H1 (cell line): ENCODE data around the gene TRAP1. TPM values are rescaled to one million over a fixed set of nuclear protein-coding genes. Genes with fewer than 3 reads are reported as not detected.

Source experiments
- CTCF ChIA-PET: fragments of 300-600 bp; sonication (Branson Sonifier 250); formaldehyde crosslinking; loops from one replicate; lab custom pipeline; 2021; ENCODE audit not compliant: partially characterized antibody; lab: Charles Lee
- POLR2A ChIA-PET: fragments of 300-600 bp; sonication (Branson Sonifier 250); formaldehyde crosslinking; loops from one replicate; lab custom pipeline; 2021; ENCODE audit warnings: inconsistent platforms; ENCODE audit not compliant: partially characterized antibody; lab: Charles Lee
- DNase-seq, 2 experiments: peaks; one replicate each; pipeline versions ENCODE4 v3.0.0 to v3.0.0-alpha.2; 2010 to 2022; ENCODE audit warnings: low spot score in 2 of 2, low read depth in 1 of 2, mixed read lengths in 1 of 2
- FAIRE-seq: peaks from 2 replicates; lab custom pipeline; 2011; peaks lifted over from hg19 to GRCh38; lab: Jason Lieb, UNC
- H2AFZ ChIP-seq: 2 replicates; pipeline ENCODE4 v1.8.1; 2012; ENCODE audit warnings: low read length, inconsistent platforms
- H2AK5ac ChIP-seq: 2 replicates; pipeline ENCODE4 v1.6.1; 2013; ENCODE audit warnings: low read depth, low read length
- H2BK120ac ChIP-seq: replicated peaks from 2 replicates; pipeline ENCODE3; 2013; ENCODE audit warnings: low read depth, low read length, inconsistent platforms
- H2BK12ac ChIP-seq: 2 replicates; pipeline ENCODE4 v1.6.1; 2013; ENCODE audit warnings: low read depth, low read length
- H2BK15ac ChIP-seq: 2 replicates; pipeline ENCODE4 v1.6.1; 2013; ENCODE audit warnings: low read length
- H2BK20ac ChIP-seq: 2 replicates; pipeline ENCODE4 v1.6.1; 2013; ENCODE audit warnings: low read length
- H2BK5ac ChIP-seq: 2 replicates; pipeline ENCODE4 v1.6.1; 2013; ENCODE audit warnings: low read depth, low read length
- H3K14ac ChIP-seq: 2 replicates; pipeline ENCODE4 v1.6.1; 2013; ENCODE audit warnings: inconsistent platforms; ENCODE audit not compliant: insufficient read length
- H3K18ac ChIP-seq: 2 replicates; pipeline ENCODE4 v1.6.1; 2013; ENCODE audit warnings: low read length; ENCODE audit errors: extremely low read depth
- H3K23ac ChIP-seq: 2 replicates; pipeline ENCODE4 v1.6.1; 2013; ENCODE audit warnings: inconsistent platforms; ENCODE audit not compliant: insufficient read length
- H3K23me2 ChIP-seq: 2 replicates; pipeline ENCODE4 v1.6.1; 2013; ENCODE audit warnings: low read depth, low read length
- H3K27ac ChIP-seq: 2 replicates; pipeline ENCODE4 v1.6.1; 2011; ENCODE audit warnings: low read depth, low read length, inconsistent platforms
- H3K27me3 ChIP-seq, 4 experiments: replicated peaks in 1 of 4; 1 replicate in 1 of 4; 2 replicates in 3 of 4; pipeline versions ENCODE4 v1.6.1 to v1.8.1; 2011 to 2013; ENCODE audit warnings: low read length in 3 of 4, mild to moderate bottlenecking in 3 of 4, inconsistent platforms in 2 of 4, mixed read lengths in 2 of 4, moderate library complexity in 1 of 4; ENCODE audit not compliant: control insufficient read depth in 3 of 4, insufficient read depth in 3 of 4; ENCODE audit errors: extremely low read depth in 1 of 4
- H3K36me3 ChIP-seq, 4 experiments: 2 replicates each; pipeline versions ENCODE4 v1.6.1 to v1.8.1; 2011 to 2013; ENCODE audit warnings: mild to moderate bottlenecking in 4 of 4, low read length in 3 of 4, moderate library complexity in 2 of 4, control low read depth in 1 of 4, inconsistent platforms in 1 of 4; ENCODE audit not compliant: insufficient read depth in 4 of 4, control insufficient read depth in 2 of 4
- H3K4ac ChIP-seq: replicated peaks from 2 replicates; pipeline ENCODE3; 2013; ENCODE audit warnings: low read length, low read depth, mixed read lengths, inconsistent platforms; ENCODE audit not compliant: insufficient read length
- H3K4me1 ChIP-seq, 4 experiments: replicated peaks in 1 of 4; 1 replicate in 1 of 4; 2 replicates in 3 of 4; pipeline versions ENCODE4 v1.6.1 to v1.8.1; 2011 to 2013; ENCODE audit warnings: low read length in 3 of 4, inconsistent platforms in 2 of 4, mixed read lengths in 1 of 4; ENCODE audit not compliant: insufficient read depth in 4 of 4, control insufficient read depth in 3 of 4
- H3K4me2 ChIP-seq, 2 experiments: 2 replicates each; pipeline versions ENCODE4 v1.6.1 to v1.8.1; 2011 to 2013; ENCODE audit warnings: low read depth in 2 of 2, low read length in 2 of 2, control low read depth in 1 of 2, inconsistent platforms in 1 of 2, mild to moderate bottlenecking in 1 of 2; ENCODE audit not compliant: insufficient read depth in 1 of 2
- H3K4me3 ChIP-seq, 4 experiments: fragments of 200-600, 300-600 bp in 1 of 4; sonication (generic), shearing (Covaris generic), sonication (Bioruptor Twin) in 1 of 4; 2 replicates each; pipeline versions ENCODE4 v1.5.1 to v1.8.1; 2011 to 2016; ENCODE audit warnings: low read length in 4 of 4, low read depth in 3 of 4, control low read depth in 2 of 4, inconsistent platforms in 2 of 4, mild to moderate bottlenecking in 2 of 4, mixed read lengths in 1 of 4, moderate library complexity in 1 of 4; ENCODE audit not compliant: insufficient read depth in 2 of 4; ENCODE audit errors: extremely low read depth in 1 of 4
- H3K56ac ChIP-seq: replicated peaks from 2 replicates; pipeline ENCODE3; 2013; ENCODE audit warnings: low read depth, mild to moderate bottlenecking, mixed read lengths, low read length, inconsistent platforms; ENCODE audit not compliant: insufficient read length
- H3K79me1 ChIP-seq: 2 replicates; pipeline ENCODE4 v1.6.1; 2013; ENCODE audit warnings: low read depth, low read length, control low read depth
- H3K79me2 ChIP-seq, 2 experiments: 2 replicates each; pipeline versions ENCODE4 v1.6.1 to v1.8.1; 2012 to 2013; ENCODE audit warnings: low read length in 2 of 2, mild to moderate bottlenecking in 2 of 2, inconsistent platforms in 1 of 2; ENCODE audit not compliant: insufficient read depth in 2 of 2, control insufficient read depth in 1 of 2
- H3K9ac ChIP-seq, 4 experiments: replicated peaks in 1 of 4; 1 replicate in 1 of 4; 2 replicates in 3 of 4; pipeline versions ENCODE4 v1.6.1 to v1.8.1; 2011 to 2013; ENCODE audit warnings: low read depth in 3 of 4, low read length in 3 of 4, control low read depth in 2 of 4, mild to moderate bottlenecking in 2 of 4, moderate library complexity in 2 of 4, inconsistent platforms in 1 of 4; ENCODE audit errors: extremely low read depth in 1 of 4
- H3K9me3 ChIP-seq, 2 experiments: 2 replicates each; pipeline versions ENCODE4 v1.6.1 to v1.8.1; 2012 to 2013; ENCODE audit warnings: mild to moderate bottlenecking in 2 of 2, moderate library complexity in 2 of 2, control low read depth in 1 of 2, inconsistent platforms in 1 of 2, low read depth in 1 of 2, low read length in 1 of 2, mixed read lengths in 1 of 2; ENCODE audit not compliant: insufficient read depth in 2 of 2
- H4K20me1 ChIP-seq, 2 experiments: replicated peaks in 1 of 2; 2 replicates each; pipeline versions ENCODE3 to v1.8.1; 2011 to 2013; ENCODE audit warnings: inconsistent platforms in 2 of 2, low read length in 2 of 2, mild to moderate bottlenecking in 1 of 2; ENCODE audit not compliant: insufficient read depth in 2 of 2, control insufficient read depth in 1 of 2
- H4K5ac ChIP-seq: 2 replicates; pipeline ENCODE4 v1.6.1; 2013; ENCODE audit warnings: low read length, low read depth, mixed read lengths, inconsistent platforms; ENCODE audit not compliant: insufficient read length
- H4K8ac ChIP-seq: 2 replicates; pipeline ENCODE4 v1.8.0; 2013; ENCODE audit warnings: mild to moderate bottlenecking, moderate library complexity, low read length, inconsistent platforms; ENCODE audit not compliant: insufficient read depth; ENCODE audit errors: extremely low read depth
- H4K91ac ChIP-seq: replicated peaks from 2 replicates; pipeline ENCODE3; 2013; ENCODE audit warnings: low read length, mixed read lengths, inconsistent platforms; ENCODE audit not compliant: insufficient read length
- ATF2 ChIP-seq: IDR thresholded peaks from 2 replicates; pipeline ENCODE4 v1.6.1; 2012; ENCODE audit warnings: low read length, inconsistent platforms
- HDAC6 ChIP-seq: IDR thresholded peaks from one replicate; pipeline ENCODE4 v1.7.1; 2012; ENCODE audit warnings: low read depth, mild to moderate bottlenecking, inconsistent platforms, low read length, moderate library complexity
- NANOG ChIP-seq: IDR thresholded peaks from 2 replicates; pipeline ENCODE4 v1.6.1; 2011; ENCODE audit warnings: low read length, low read depth, mild to moderate bottlenecking, inconsistent platforms; ENCODE audit not compliant: insufficient read depth, poor library complexity, severe bottlenecking
- POLR2AphosphoS5 ChIP-seq: IDR thresholded peaks from 2 replicates; pipeline ENCODE4 v1.6.1; 2011; ENCODE audit warnings: low read depth, low read length
- RFX5 ChIP-seq: IDR thresholded peaks from 2 replicates; pipeline ENCODE4 v1.6.1; 2011; ENCODE audit warnings: low read depth, low read length, improper control_type of control experiment, borderline replicate concordance
- TBP ChIP-seq: IDR thresholded peaks from 2 replicates; pipeline ENCODE4 v1.6.1; 2011; ENCODE audit warnings: low read depth, low read length, improper control_type of control experiment
- WGBS, 2 experiments: shearing (Covaris generic) in 1 of 2; methylation state at CpG; one replicate each; pipeline versions ENCODE4 v1.1.6 to v1.1.7; 2013 to 2015; ENCODE audit warnings: low lambda C conversion rate in 2 of 2, mixed read lengths in 2 of 2, inconsistent platforms in 1 of 2, low coverage in 1 of 2, missing lambda C conversion rate in 1 of 2; ENCODE audit not compliant: insufficient replicate concordance in 2 of 2, insufficient coverage in 1 of 2, insufficient read length in 1 of 2; ENCODE audit errors: extremely low coverage in 1 of 2, missing lambda C conversion rate in 1 of 2; 5-methylcytosine and 5-hydroxymethylcytosine counted together
- polyA plus RNA-seq, 7 experiments: library from polyadenylated mRNA; depleted of rRNA in 3 of 7; stranded (reverse) in 5 of 7; unstranded in 2 of 7; fragments of >200 nt in 5 of 7; fragments of 200-250 nt in 2 of 7; gene quantifications; 1 replicate in 5 of 7; 2 replicates in 1 of 7; 4 replicates in 1 of 7; pipeline versions ENCODE4 v1.2.1 to v1.2.3, GENCODE V29; 2011 to 2013; ENCODE audit warnings: missing spikeins in 2 of 7, mixed read lengths in 2 of 7
- total RNA-seq: library from RNA; stranded (reverse); fragmentation: NEBNext Ultra II Directional; extraction: Animal tissue kit (Norgen Biotek cat#: 25700); gene quantifications from 2 replicates; pipeline ENCODE4 v1.2.1, GENCODE V29; 2021

TRAP1 gene
- total and polyA plus RNA-seq, 2 of the 8 experiments (the other 6 are each of a cell fraction or from before 2014, with no cell fraction given): 215 to 283 TPM

- H3K14ac ChIP-seq: no peak overlapping the region
- H3K79me1 ChIP-seq: no peaks in the 10 kb centered on the region
- no peak overlapping the region for H3K4me3 ChIP-seq
- no peak overlapping the region for H3K18ac ChIP-seq
- POLR2A ChIA-PET: no interaction called here
- H2BK5ac ChIP-seq: no peak overlapping the region
- H3K4me2 ChIP-seq: no peak overlapping the region
- no peak overlapping the region for H2BK15ac ChIP-seq
- FAIRE-seq: no peak
- no peaks in the 10 kb centered on the region for H3K9me3 ChIP-seq
- H3K4me1 ChIP-seq: no peaks in the 10 kb centered on the region
- no peak overlapping the region for H2BK12ac ChIP-seq
- H4K20me1 ChIP-seq: peaks cover 3 to 4% of the 10 kb centered on the region in 2 experiments
- H4K5ac ChIP-seq: no peak overlapping the region
- no peak overlapping the region for H3K27ac ChIP-seq
- no peak overlapping the region for H4K91ac ChIP-seq
- TF ChIP-seq ATF2 (no peak), RFX5 (no peak), NANOG (no peak), POLR2AphosphoS5 (no peak), HDAC6 (no peak), TBP (no peak)
- TF ChIP-seq, all 59 proteins: peak for 0
- Histone ChIP-seq H3K23ac (no peak overlapping the region), H3K4ac (no peak overlapping the region), H3K79me2 (no peaks in the 10 kb centered on the region; a peak in 1 of 4 replicates), H2BK120ac (no peak overlapping the region), H3K9ac (no peak overlapping the region), H3K56ac (no peak overlapping the region), H3K36me3 (peaks cover 8 to 43% (median 25%) of the 10 kb centered on the region in 4 experiments; a peak in 7 of 8 replicates), H3K27me3 (no peaks in the 10 kb centered on the region), H2BK20ac (no peak overlapping the region), H4K8ac (no peak overlapping the region), H3K23me2 (no peaks in the 10 kb centered on the region), H2AK5ac (no peak overlapping the region), H2AFZ (no peak overlapping the region)
- CTCF ChIA-PET: no interaction called here
- WGBS, 2 experiments: 92% methylated on average over 14 of the region's 14 CpGs; no CpG with 5 or more reads in 1 of the 2 experiments
- DNase-seq: no peak
These were observed 44.2 kb upstream of the TRAP1 start for GRCh38 chr16:3761375-3762106.
